Pancreas (tissue), 10 donors: Measurements from ENCODE around the gene CAMK2B. TPM values are rescaled to one million over a fixed set of nuclear protein-coding genes. Genes with fewer than 3 reads are reported as not detected.

Experiments
- ATAC-seq, 4 donors: fragments of 200-7000 bp; cut with Tn5 transposase; one replicate each; pipeline versions ENCODE4 v1.8.0 to v1.9.1; 2020; ENCODE audit warnings: mild to moderate bottlenecking in 4 of 4, moderate library complexity in 4 of 4
- DNase-seq, 6 donors: peaks; one replicate each; pipeline ENCODE4 v3.0.0-alpha.2; 2020
- FAIRE-seq: peaks from 2 replicates; lab custom pipeline; 2012; peaks lifted over from hg19 to GRCh38; lab: Jason Lieb, UNC
- H3K27ac ChIP-seq, 4 donors: fragments of 200-600 bp; sonication (generic); 1 replicate in 3 of 4; 2 replicates in 1 of 4; pipeline versions ENCODE4 v1.5.0 to v1.8.0; 2020
- H3K27me3 ChIP-seq, 4 donors: fragments of 200-600 bp; one replicate each; pipeline ENCODE4 v1.8.0; 2021
- H3K36me3 ChIP-seq, 3 donors: fragments of 200-600 bp; sonication (generic) in 1 of 3; one replicate each; pipeline versions ENCODE4 v1.5.0 to v1.8.0; 2020 to 2021
- H3K4me1 ChIP-seq, 3 donors: fragments of 200-600 bp; one replicate each; pipeline ENCODE4 v1.8.0; 2021
- H3K4me3 ChIP-seq, 4 donors: fragments of 200-600 bp; sonication (generic) in 2 of 4; one replicate each; pipeline versions ENCODE4 v1.5.0 to v1.8.0; 2020 to 2021
- H3K9me3 ChIP-seq, 4 donors: fragments of 200-600 bp; one replicate each; pipeline ENCODE4 v1.8.0; 2021
- CTCF ChIP-seq, 4 donors: fragments of 200-600 bp; sonication (generic) in 3 of 4; IDR thresholded peaks; one replicate each; pipeline versions ENCODE4 v1.5.0 to v1.8.0; 2021; ENCODE audit warnings: antibody characterized with exemption in 4 of 4
- WGBS, 2 donors: extraction: QIAGEN DNeasy Blood & Tissue Kit; methylation state at CpG; one replicate each; pipeline ENCODE4 v1.1.7; 2013; 5-methylcytosine and 5-hydroxymethylcytosine counted together
- intact Hi-C, 3 donors: fragments of 100-400 bp; cut with DNase I; formaldehyde crosslinking; loops; one replicate each; pipeline versions ENCODE4 v1.11.1 to v1.14.2; 2022
- polyA plus RNA-seq, 2 donors: library from polyadenylated mRNA; stranded (reverse); fragments of 200-250 nt; gene quantifications; one replicate each; pipeline ENCODE4 v1.2.3, GENCODE V29; 2013
- total RNA-seq, 6 donors: library from RNA; stranded (reverse); fragmentation: NEBNext Ultra II Directional in 4 of 6; extraction: Animal tissue kit (Norgen Biotek cat#: 25700) in 4 of 6; gene quantifications; one replicate each; pipeline versions ENCODE4 v1.2.1 to v1.2.4, GENCODE V29; 2021 to 2023
- donor health status: healthy with polysubstance abuse.
- donor health status: DM: no; HTN: no; CAD: no; lungs with moderate emphysema.
- donor health status: DM: no; HTN: no; CAD: no.
- donor health status: control.
- donor health status: control.
- donor health status: Bipolar disorder and iron deficiency.
- donor health status: DM: yes; HTN: yes; CAD: no.
- donor health status: DM: no; HTN: no; CAD: no.
- donor health status: DM: no; HTN: no; CAD: no.
- donor health status: DM: yes; HTN: yes; CAD: no.

The CAMK2B gene
- total and polyA plus RNA-seq, 8 donors = 0.83 to 34.0 (median 2.0) TPM

- H3K9me3 ChIP-seq = no peaks in the 10 kb centered on the region
- DNase-seq (no peak), FAIRE-seq (no peak), ATAC-seq (no peak)
- no peak overlapping the region for H3K4me3 ChIP-seq
- no peaks in the 10 kb centered on the region for H3K36me3 ChIP-seq
- TF ChIP-seq CTCF (IDR thresholded peaks at IDR 0.05) = no peak
- no peak overlapping the region for H3K27ac ChIP-seq
- H3K27me3 ChIP-seq = peaks cover 0 to 10% (median 0%) of the 10 kb centered on the region in 4 donors
- 68 to 73% methylated on average over 2 of the region's 2 CpGs for WGBS, 2 donors
- no peaks in the 10 kb centered on the region for H3K4me1 ChIP-seq
- intact Hi-C loops = no loop called here
Observed at GRCh38 chr7:44294325-44295069, 30.9 kb downstream of the CAMK2B start.

- Histone ChIP-seq H3K9me3 (no peaks in the 10 kb centered on the region), H3K27me3 (peaks cover 0 to 10% (median 0%) of the 10 kb centered on the region in 4 donors), H3K27ac (no peak overlapping the region), H3K36me3 (no peaks in the 10 kb centered on the region), H3K4me3 (no peak overlapping the region), H3K4me1 (no peaks in the 10 kb centered on the region)
- DNase-seq = peak in 1 of 6 donors; percentile 5
- intact Hi-C loops = no loop called here
- 39 to 56% methylated on average over 17 of the region's 17 CpGs for WGBS, 2 donors
- FAIRE-seq = no peak
- no peak for ATAC-seq
- no peak for TF ChIP-seq CTCF (IDR thresholded peaks at IDR 0.05)
Observed at GRCh38 chr7:44293561-44294324, 31.7 kb downstream of the CAMK2B start.

GRCh38 chr7:44292876-44293560 is 32.4 kb downstream of the CAMK2B start:
- peaks cover 0 to 10% (median 0%) of the 10 kb centered on the region in 4 donors for H3K27me3 ChIP-seq
- 59 to 67% methylated on average over 13 of the region's 13 CpGs for WGBS, 2 donors
- FAIRE-seq = no peak

GRCh38 chr7:44292420-44292817 is 33.0 kb downstream of the CAMK2B start:
- Histone ChIP-seq H3K27me3 (peaks cover 0 to 10% (median 0%) of the 10 kb centered on the region in 4 donors), H3K9me3 (no peaks in the 10 kb centered on the region), H3K27ac (no peak overlapping the region), H3K36me3 (no peaks in the 10 kb centered on the region), H3K4me3 (no peak overlapping the region), H3K4me1 (no peaks in the 10 kb centered on the region)
- 30 to 40% methylated on average over 1 of the region's 1 CpG for WGBS, 2 donors
- FAIRE-seq (no peak), DNase-seq (no peak), ATAC-seq (no peak)
- TF ChIP-seq CTCF (IDR thresholded peaks at IDR 0.05) = no peak
- intact Hi-C loops = no loop called here

More at GRCh38 chr7:44292876-44293560, 32.4 kb downstream of the CAMK2B start:
- ATAC-seq = no peak
- H3K36me3 ChIP-seq = no peaks in the 10 kb centered on the region
- DNase-seq = peak in 1 of 6 donors; percentile 35
- H3K4me1 ChIP-seq = no peaks in the 10 kb centered on the region
- intact Hi-C loops = no loop called here
- H3K27ac ChIP-seq = no peak overlapping the region
- H3K9me3 ChIP-seq = no peaks in the 10 kb centered on the region
- no peak overlapping the region for H3K4me3 ChIP-seq
- TF ChIP-seq CTCF (IDR thresholded peaks at IDR 0.05) = no peak
